K562 (cell line): Measurements from ENCODE around the gene TERC. TPM values are rescaled to one million over a fixed set of nuclear protein-coding genes. Genes with fewer than 3 reads are reported as not detected.

Experiments used
- KAT8 ChIP-seq: fragments of 450-650 bp; IDR thresholded peaks from 2 replicates; pipeline ENCODE4 v1.6.1; 2016; ENCODE audit warnings: low read depth, mild to moderate bottlenecking
- KLF1 ChIP-seq: fragments of 450-650 bp; IDR thresholded peaks from 2 replicates; pipeline ENCODE4 v1.6.1; 2016; ENCODE audit warnings: missing genetic modification characterization, missing compliant biosample characterization
- NELFE ChIP-seq: IDR thresholded peaks from 2 replicates; pipeline ENCODE4 v1.6.1; 2011; ENCODE audit warnings: mild to moderate bottlenecking; ENCODE audit not compliant: insufficient read depth, insufficient read length
- ZNF140 ChIP-seq: fragments of 250-450 bp; sonication (Bioruptor Pico); IDR thresholded peaks from 2 replicates; pipeline ENCODE4 v1.8.0; 2021; ENCODE audit warnings: moderate library complexity, mild to moderate bottlenecking, inconsistent platforms
- polyA plus RNA-seq, 8 experiments: library from polyadenylated mRNA; depleted of rRNA in 4 of 8; stranded (reverse) in 5 of 8; unstranded in 3 of 8; fragments of >200 nt; fragmentation: Nextera tagmentation in 2 of 8; fragmentation: Illumina TruSeq in 1 of 8; extraction: Ambion mirVana in 2 of 8; extraction: Trizol in 1 of 8; gene quantifications; 2 replicates each; pipeline versions ENCODE4 v1.2.1 to v1.2.3, GENCODE V29; 2011 to 2014; ENCODE audit warnings: inconsistent platforms in 1 of 8, missing spikeins in 1 of 8
- total RNA-seq, 7 experiments: library from RNA; depleted of rRNA in 6 of 7; stranded (reverse); fragments of >200 nt in 6 of 7; fragmentation: Illumina TruSeq in 2 of 7; extraction: Trizol in 2 of 7; gene quantifications; 2 replicates each; pipeline versions ENCODE4 v1.2.1 to v1.2.3, GENCODE V29; 2011 to 2021; ENCODE audit warnings: low replicate concordance in 1 of 7
- TF ChIP-seq, protein P1 (sequence below), 2 experiments: fragments of 450-650 bp in 1 of 2; sonication (generic) in 1 of 2; formaldehyde crosslinking in 1 of 2; IDR thresholded peaks in 1 of 2; conservative IDR thresholded peaks in 1 of 2; 2 replicates each; pipeline versions ENCODE4 v1.6.1 to v1.8.1; 2016 to 2023; ENCODE audit warnings: mild to moderate bottlenecking in 2 of 2, moderate library complexity in 2 of 2, inconsistent platforms in 1 of 2, missing genetic modification reagents in 1 of 2
- TF ChIP-seq, protein P2 (sequence below): fragments of 200-600 bp; sonication (generic); IDR thresholded peaks from one replicate; pipeline ENCODE4 v1.6.1; 2012; ENCODE audit warnings: mild to moderate bottlenecking, low read depth, low read length, inconsistent platforms
- TF ChIP-seq, protein P3 (sequence below): sonication (generic); formaldehyde crosslinking; IDR thresholded peaks from 2 replicates; pipeline ENCODE4 v1.8.1; 2023; ENCODE audit warnings: mild to moderate bottlenecking, missing genetic modification reagents, moderate library complexity
- TF ChIP-seq, protein P4 (sequence below): sonication (generic); formaldehyde crosslinking; IDR thresholded peaks from 2 replicates; pipeline ENCODE4 v1.8.1; 2023; ENCODE audit warnings: mild to moderate bottlenecking, missing genetic modification reagents
- TF ChIP-seq, protein P5 (sequence below): fragments of 250-450 bp; sonication (Bioruptor Pico); IDR thresholded peaks from 2 replicates; pipeline ENCODE4 v1.8.0; 2022; ENCODE audit warnings: moderate library complexity, mild to moderate bottlenecking, inconsistent platforms

TERC gene
- total and polyA plus RNA-seq, 9 of the 15 experiments (the other 6 are each of a cell fraction or from before 2014, with no cell fraction given) = 0.77 to 234 (median 27.9) TPM; not detected in 3

DNA sequence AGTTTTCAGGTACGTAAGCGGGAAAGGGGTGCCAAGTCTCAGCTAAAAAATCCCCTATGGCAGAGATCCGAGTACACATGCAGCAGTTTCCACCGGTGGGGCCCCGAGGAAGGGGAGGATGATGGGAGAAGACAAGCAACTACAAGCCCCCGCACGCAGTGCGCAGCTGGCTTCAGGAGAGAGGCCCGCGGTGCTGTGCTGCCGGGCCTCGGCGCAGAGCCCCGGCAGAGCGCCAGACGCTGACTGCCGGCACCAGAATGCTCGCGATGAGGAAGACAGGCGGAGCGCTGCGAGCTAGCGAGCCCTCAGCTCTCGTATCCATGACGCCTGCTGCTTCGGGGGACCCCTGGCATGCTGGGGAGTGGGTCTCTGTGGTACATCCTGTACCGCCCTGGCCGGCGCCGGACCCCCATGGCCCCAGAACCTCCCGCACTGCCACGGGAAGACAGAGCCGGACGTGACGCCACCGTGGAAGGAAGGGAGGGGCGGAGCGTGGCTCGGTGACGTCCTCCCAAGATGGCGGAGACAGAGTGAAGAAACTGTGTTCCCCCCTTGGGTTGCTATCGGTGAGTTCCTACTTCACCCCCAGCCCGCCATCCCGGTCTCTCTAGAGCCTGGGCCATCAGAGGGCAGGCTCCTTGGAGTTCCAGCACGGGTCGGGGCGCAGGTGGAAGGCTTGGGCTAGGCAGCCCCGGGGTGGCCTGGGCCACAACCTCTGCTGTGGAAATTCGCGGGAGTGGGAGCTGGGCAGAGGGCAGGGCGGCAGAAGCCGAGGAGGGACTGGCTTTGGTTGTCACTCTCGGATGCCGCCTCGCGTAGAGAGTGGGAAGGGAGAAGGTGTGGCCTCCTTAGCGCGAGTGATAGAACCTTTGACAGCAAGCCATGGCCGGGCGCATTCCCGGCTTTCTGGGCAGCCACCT lies 8.3 kb upstream of the TERC start, which contains the start of gene MYNN (continued):
- TF ChIP-seq, protein P1, sequence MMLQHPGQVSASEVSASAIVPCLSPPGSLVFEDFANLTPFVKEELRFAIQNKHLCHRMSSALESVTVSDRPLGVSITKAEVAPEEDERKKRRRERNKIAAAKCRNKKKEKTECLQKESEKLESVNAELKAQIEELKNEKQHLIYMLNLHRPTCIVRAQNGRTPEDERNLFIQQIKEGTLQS (IDR thresholded peaks at IDR 0.05) = peak; percentile 75
- TF ChIP-seq, protein P1 (CRISPR knock-in tag; conservative IDR thresholded peaks at IDR 0.05) = no peak
- TF ChIP-seq, protein P2, sequence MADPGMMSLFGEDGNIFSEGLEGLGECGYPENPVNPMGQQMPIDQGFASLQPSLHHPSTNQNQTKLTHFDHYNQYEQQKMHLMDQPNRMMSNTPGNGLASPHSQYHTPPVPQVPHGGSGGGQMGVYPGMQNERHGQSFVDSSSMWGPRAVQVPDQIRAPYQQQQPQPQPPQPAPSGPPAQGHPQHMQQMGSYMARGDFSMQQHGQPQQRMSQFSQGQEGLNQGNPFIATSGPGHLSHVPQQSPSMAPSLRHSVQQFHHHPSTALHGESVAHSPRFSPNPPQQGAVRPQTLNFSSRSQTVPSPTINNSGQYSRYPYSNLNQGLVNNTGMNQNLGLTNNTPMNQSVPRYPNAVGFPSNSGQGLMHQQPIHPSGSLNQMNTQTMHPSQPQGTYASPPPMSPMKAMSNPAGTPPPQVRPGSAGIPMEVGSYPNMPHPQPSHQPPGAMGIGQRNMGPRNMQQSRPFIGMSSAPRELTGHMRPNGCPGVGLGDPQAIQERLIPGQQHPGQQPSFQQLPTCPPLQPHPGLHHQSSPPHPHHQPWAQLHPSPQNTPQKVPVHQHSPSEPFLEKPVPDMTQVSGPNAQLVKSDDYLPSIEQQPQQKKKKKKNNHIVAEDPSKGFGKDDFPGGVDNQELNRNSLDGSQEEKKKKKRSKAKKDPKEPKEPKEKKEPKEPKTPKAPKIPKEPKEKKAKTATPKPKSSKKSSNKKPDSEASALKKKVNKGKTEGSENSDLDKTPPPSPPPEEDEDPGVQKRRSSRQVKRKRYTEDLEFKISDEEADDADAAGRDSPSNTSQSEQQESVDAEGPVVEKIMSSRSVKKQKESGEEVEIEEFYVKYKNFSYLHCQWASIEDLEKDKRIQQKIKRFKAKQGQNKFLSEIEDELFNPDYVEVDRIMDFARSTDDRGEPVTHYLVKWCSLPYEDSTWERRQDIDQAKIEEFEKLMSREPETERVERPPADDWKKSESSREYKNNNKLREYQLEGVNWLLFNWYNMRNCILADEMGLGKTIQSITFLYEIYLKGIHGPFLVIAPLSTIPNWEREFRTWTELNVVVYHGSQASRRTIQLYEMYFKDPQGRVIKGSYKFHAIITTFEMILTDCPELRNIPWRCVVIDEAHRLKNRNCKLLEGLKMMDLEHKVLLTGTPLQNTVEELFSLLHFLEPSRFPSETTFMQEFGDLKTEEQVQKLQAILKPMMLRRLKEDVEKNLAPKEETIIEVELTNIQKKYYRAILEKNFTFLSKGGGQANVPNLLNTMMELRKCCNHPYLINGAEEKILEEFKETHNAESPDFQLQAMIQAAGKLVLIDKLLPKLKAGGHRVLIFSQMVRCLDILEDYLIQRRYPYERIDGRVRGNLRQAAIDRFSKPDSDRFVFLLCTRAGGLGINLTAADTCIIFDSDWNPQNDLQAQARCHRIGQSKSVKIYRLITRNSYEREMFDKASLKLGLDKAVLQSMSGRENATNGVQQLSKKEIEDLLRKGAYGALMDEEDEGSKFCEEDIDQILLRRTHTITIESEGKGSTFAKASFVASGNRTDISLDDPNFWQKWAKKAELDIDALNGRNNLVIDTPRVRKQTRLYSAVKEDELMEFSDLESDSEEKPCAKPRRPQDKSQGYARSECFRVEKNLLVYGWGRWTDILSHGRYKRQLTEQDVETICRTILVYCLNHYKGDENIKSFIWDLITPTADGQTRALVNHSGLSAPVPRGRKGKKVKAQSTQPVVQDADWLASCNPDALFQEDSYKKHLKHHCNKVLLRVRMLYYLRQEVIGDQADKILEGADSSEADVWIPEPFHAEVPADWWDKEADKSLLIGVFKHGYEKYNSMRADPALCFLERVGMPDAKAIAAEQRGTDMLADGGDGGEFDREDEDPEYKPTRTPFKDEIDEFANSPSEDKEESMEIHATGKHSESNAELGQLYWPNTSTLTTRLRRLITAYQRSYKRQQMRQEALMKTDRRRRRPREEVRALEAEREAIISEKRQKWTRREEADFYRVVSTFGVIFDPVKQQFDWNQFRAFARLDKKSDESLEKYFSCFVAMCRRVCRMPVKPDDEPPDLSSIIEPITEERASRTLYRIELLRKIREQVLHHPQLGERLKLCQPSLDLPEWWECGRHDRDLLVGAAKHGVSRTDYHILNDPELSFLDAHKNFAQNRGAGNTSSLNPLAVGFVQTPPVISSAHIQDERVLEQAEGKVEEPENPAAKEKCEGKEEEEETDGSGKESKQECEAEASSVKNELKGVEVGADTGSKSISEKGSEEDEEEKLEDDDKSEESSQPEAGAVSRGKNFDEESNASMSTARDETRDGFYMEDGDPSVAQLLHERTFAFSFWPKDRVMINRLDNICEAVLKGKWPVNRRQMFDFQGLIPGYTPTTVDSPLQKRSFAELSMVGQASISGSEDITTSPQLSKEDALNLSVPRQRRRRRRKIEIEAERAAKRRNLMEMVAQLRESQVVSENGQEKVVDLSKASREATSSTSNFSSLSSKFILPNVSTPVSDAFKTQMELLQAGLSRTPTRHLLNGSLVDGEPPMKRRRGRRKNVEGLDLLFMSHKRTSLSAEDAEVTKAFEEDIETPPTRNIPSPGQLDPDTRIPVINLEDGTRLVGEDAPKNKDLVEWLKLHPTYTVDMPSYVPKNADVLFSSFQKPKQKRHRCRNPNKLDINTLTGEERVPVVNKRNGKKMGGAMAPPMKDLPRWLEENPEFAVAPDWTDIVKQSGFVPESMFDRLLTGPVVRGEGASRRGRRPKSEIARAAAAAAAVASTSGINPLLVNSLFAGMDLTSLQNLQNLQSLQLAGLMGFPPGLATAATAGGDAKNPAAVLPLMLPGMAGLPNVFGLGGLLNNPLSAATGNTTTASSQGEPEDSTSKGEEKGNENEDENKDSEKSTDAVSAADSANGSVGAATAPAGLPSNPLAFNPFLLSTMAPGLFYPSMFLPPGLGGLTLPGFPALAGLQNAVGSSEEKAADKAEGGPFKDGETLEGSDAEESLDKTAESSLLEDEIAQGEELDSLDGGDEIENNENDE = no peak
- no peak for TF ChIP-seq ZNF140 (CRISPR knock-in tag)
- TF ChIP-seq, protein P3, sequence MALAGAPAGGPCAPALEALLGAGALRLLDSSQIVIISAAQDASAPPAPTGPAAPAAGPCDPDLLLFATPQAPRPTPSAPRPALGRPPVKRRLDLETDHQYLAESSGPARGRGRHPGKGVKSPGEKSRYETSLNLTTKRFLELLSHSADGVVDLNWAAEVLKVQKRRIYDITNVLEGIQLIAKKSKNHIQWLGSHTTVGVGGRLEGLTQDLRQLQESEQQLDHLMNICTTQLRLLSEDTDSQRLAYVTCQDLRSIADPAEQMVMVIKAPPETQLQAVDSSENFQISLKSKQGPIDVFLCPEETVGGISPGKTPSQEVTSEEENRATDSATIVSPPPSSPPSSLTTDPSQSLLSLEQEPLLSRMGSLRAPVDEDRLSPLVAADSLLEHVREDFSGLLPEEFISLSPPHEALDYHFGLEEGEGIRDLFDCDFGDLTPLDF (CRISPR knock-in tag) = no peak
- TF ChIP-seq, protein P4, sequence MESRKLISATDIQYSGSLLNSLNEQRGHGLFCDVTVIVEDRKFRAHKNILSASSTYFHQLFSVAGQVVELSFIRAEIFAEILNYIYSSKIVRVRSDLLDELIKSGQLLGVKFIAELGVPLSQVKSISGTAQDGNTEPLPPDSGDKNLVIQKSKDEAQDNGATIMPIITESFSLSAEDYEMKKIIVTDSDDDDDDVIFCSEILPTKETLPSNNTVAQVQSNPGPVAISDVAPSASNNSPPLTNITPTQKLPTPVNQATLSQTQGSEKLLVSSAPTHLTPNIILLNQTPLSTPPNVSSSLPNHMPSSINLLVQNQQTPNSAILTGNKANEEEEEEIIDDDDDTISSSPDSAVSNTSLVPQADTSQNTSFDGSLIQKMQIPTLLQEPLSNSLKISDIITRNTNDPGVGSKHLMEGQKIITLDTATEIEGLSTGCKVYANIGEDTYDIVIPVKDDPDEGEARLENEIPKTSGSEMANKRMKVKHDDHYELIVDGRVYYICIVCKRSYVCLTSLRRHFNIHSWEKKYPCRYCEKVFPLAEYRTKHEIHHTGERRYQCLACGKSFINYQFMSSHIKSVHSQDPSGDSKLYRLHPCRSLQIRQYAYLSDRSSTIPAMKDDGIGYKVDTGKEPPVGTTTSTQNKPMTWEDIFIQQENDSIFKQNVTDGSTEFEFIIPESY (CRISPR knock-in tag) = peak; percentile 56
- TF ChIP-seq KLF1 (tag) = no peak
- no peak for TF ChIP-seq NELFE
- TF ChIP-seq KAT8 = no peak
- TF ChIP-seq, protein P5, sequence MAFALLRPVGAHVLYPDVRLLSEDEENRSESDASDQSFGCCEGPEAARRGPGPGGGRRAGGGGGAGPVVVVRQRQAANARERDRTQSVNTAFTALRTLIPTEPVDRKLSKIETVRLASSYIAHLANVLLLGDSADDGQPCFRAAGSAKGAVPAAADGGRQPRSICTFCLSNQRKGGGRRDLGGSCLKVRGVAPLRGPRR (CRISPR knock-in tag) = no peak
